ENCODE measurements around the gene DCTN1. TPM values are rescaled to one million over a fixed set of nuclear protein-coding genes. Genes with fewer than 3 reads are reported as not detected.
A peak's percentile ranks its signal among the peaks of the same experiment; 100 is the strongest.

Gene DCTN1
- polyA plus RNA-seq, 2 of the 4 experiments (the other 2 are of a cell fraction) = 95.1 to 106 TPM

DNA sequence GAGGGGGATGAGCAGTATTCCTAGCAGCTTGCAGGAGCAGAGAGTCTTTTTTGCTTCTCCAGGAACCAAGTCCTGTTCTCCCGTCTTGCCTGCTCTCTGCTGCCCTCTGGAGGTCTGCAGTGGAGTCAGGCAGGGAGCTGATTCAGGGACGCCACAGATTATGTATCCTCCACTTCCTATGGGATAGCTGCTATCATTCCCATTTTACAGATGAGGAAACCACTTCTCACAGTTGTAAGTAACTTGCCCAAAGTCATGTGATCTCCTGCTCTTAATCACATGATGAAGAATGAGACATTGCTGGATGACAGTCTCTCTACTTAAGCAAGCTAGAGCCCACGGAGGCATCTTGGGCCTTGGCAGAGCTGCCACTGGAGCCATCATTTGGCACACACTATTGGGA is 45.2 kb downstream of the DCTN1 start:
- Histone ChIP-seq H3K9me3 (no peaks in the 10 kb centered on the region), H3K4me3 (no peak overlapping the region), H3K4me2 (no peak overlapping the region), H3K27ac (no peak overlapping the region), H3K4me1 (no peaks in the 10 kb centered on the region)
- ChIA-PET CTCF (interaction anchor here (0.6 to 5.1 kb wide), 68 partner anchors 11 to 824 kb away, joined by 3 to 105 read pairs (median 5); partner anchors contain the start of genes MOB1A, SLC4A5 and STAMBP), POLR2A (interaction anchor here (1.0 to 2.0 kb wide), 2 partner anchors 86 to 157 kb away, joined by 3 to 4 read pairs; partner anchors contain the start of gene MOB1A)
- FAIRE-seq = no peak
- ATAC-seq = peak; percentile 90 to 96
- DNase-seq (ENCODE audit: low read depth in 1 of 2, low spot score in 1 of 2) = peak; percentile 72 to 81
- WGBS (ENCODE audit: missing lambda C conversion rate) = 36% methylated on average over 3 of the region's 3 CpGs
- TF ChIP-seq FOXS1 (CRISPR knock-in tag; IDR thresholded peaks at IDR 0.05) (no peak), RAD21 (conservative IDR thresholded peaks at IDR 0.05 in 1 of 2, IDR thresholded peaks at IDR 0.05 in 1 of 2) (peak; percentile 72 to 83), FOSB (CRISPR knock-in tag; IDR thresholded peaks at IDR 0.05) (no peak), TP53 (CRISPR knock-in tag; IDR thresholded peaks at IDR 0.05) (no peak), SMC3 (IDR thresholded peaks at IDR 0.05) (peak; percentile 78), MYC (IDR thresholded peaks at IDR 0.05; ENCODE audit: borderline replicate concordance, low read length) (no peak)
- TF ChIP-seq, protein P1, sequence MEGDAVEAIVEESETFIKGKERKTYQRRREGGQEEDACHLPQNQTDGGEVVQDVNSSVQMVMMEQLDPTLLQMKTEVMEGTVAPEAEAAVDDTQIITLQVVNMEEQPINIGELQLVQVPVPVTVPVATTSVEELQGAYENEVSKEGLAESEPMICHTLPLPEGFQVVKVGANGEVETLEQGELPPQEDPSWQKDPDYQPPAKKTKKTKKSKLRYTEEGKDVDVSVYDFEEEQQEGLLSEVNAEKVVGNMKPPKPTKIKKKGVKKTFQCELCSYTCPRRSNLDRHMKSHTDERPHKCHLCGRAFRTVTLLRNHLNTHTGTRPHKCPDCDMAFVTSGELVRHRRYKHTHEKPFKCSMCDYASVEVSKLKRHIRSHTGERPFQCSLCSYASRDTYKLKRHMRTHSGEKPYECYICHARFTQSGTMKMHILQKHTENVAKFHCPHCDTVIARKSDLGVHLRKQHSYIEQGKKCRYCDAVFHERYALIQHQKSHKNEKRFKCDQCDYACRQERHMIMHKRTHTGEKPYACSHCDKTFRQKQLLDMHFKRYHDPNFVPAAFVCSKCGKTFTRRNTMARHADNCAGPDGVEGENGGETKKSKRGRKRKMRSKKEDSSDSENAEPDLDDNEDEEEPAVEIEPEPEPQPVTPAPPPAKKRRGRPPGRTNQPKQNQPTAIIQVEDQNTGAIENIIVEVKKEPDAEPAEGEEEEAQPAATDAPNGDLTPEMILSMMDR (IDR thresholded peaks at IDR 0.05) = peak; percentile 90
- TF ChIP-seq, protein P2, sequence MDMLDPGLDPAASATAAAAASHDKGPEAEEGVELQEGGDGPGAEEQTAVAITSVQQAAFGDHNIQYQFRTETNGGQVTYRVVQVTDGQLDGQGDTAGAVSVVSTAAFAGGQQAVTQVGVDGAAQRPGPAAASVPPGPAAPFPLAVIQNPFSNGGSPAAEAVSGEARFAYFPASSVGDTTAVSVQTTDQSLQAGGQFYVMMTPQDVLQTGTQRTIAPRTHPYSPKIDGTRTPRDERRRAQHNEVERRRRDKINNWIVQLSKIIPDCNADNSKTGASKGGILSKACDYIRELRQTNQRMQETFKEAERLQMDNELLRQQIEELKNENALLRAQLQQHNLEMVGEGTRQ (IDR thresholded peaks at IDR 0.05) = peak; percentile 72
- TF ChIP-seq, protein P3, sequence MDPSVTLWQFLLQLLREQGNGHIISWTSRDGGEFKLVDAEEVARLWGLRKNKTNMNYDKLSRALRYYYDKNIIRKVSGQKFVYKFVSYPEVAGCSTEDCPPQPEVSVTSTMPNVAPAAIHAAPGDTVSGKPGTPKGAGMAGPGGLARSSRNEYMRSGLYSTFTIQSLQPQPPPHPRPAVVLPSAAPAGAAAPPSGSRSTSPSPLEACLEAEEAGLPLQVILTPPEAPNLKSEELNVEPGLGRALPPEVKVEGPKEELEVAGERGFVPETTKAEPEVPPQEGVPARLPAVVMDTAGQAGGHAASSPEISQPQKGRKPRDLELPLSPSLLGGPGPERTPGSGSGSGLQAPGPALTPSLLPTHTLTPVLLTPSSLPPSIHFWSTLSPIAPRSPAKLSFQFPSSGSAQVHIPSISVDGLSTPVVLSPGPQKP (IDR thresholded peaks at IDR 0.05; ENCODE audit: low read depth, low read length) = no peak

GRCh38 chr2:74333896-74334586 is 46.1 kb downstream of the DCTN1 start:
- no peak overlapping the region for H3K27ac ChIP-seq

DNA sequence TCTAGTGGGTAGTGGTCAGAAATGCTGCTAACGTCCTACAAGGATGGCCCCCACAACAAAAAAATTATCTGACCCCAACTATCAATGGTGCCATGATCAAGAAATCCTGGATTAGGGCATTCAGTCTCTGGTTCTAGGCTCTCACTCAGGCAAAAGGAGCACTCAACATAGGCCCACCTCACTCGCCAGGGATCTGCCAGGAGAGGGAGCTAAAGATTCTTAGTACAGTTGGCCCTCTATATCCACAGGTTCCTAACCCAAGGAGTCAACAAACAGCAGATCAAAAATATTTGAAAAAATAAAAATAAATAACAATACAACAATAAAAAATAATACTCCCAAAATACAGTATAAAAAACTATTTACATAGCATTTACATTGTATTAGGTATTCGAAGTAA is 46.9 kb downstream of the DCTN1 start:
- CTCF ChIA-PET = interaction anchor here (0.6 to 4.6 kb wide), 8 partner anchors 18 to 509 kb away, joined by 3 to 66 read pairs (median 12); no protein-coding TSS in a partner anchor
- H3K4me2 ChIP-seq = no peak overlapping the region
- DNase-seq (ENCODE audit: low read depth in 1 of 2, low spot score in 1 of 2) (peak in 1 of 2 experiments; percentile 54), ATAC-seq (peak; percentile 40 to 85; a peak in 3 of 6 replicates), FAIRE-seq (no peak)
- no peaks in the 10 kb centered on the region for H3K9me3 ChIP-seq
- no peak overlapping the region for H3K4me3 ChIP-seq
- TF ChIP-seq, protein P1 (IDR thresholded peaks at IDR 0.05) = peak; percentile 35; the same call in 2 of the 3 replicates
- TF ChIP-seq EP300 (IDR thresholded peaks at IDR 0.05) (no peak), RAD21 (conservative IDR thresholded peaks at IDR 0.05 in 1 of 2, IDR thresholded peaks at IDR 0.05 in 1 of 2) (peak in 1 of 2 experiments; percentile 63; a peak in 4 of 5 replicates)
- POLR2A ChIA-PET = no interaction called here
- no peak overlapping the region for H3K27ac ChIP-seq
- H3K4me1 ChIP-seq = no peaks in the 10 kb centered on the region
- 31% methylated on average over 3 of the region's 3 CpGs for WGBS (ENCODE audit: missing lambda C conversion rate)

More at GRCh38 chr2:74333896-74334586, 46.1 kb downstream of the DCTN1 start:
- H3K4me1 ChIP-seq = no peaks in the 10 kb centered on the region
- DNase-seq (ENCODE audit: low read depth in 1 of 2, low spot score in 1 of 2) = no peak
- ChIA-PET CTCF (interaction anchor here (0.6 to 5.1 kb wide), 52 partner anchors 8 to 583 kb away, joined by 3 to 105 read pairs (median 6); partner anchors contain the start of genes MOB1A, SLC4A5 and STAMBP), POLR2A (interaction anchor here (1.0 to 2.0 kb wide), 2 partner anchors 85 to 156 kb away, joined by 3 to 4 read pairs; partner anchors contain the start of gene MOB1A)
- ATAC-seq = no peak
- 78% methylated on average over 6 of the region's 6 CpGs for WGBS (ENCODE audit: missing lambda C conversion rate)
- H3K4me3 ChIP-seq = no peak overlapping the region
- TF ChIP-seq, protein P3 (IDR thresholded peaks at IDR 0.05; ENCODE audit: low read depth, low read length) = no peak
- TF ChIP-seq ZSCAN20 (CRISPR knock-in tag; IDR thresholded peaks at IDR 0.05) = no peak
- H3K4me2 ChIP-seq = no peak overlapping the region
- no peaks in the 10 kb centered on the region for H3K9me3 ChIP-seq
- no peak for FAIRE-seq

All from A549 (cell line).